CD14-positive monocyte (primary cell): ENCODE results near the gene MINK1. TPM values are rescaled to one million over a fixed set of nuclear protein-coding genes. Genes with fewer than 3 reads are reported as not detected.

Experiments used
- DNase-seq, 3 donors: peaks; one replicate each; pipeline ENCODE4 v3.0.0-alpha.2; 2011 to 2022
- H2AFZ ChIP-seq: 2 replicates; pipeline ENCODE4 v1.6.0; 2012; ENCODE audit warnings: mild to moderate bottlenecking, low read depth, low read length, inconsistent platforms; ENCODE audit not compliant: insufficient read depth, poor library complexity, severe bottlenecking
- H3K27ac ChIP-seq, 2 donors: 1 replicate in 1 of 2; 2 replicates in 1 of 2; pipeline ENCODE4 v1.5.1; 2012 to 2013; ENCODE audit warnings: low read length in 2 of 2, control low read depth in 1 of 2, inconsistent platforms in 1 of 2, low read depth in 1 of 2, mild to moderate bottlenecking in 1 of 2
- H3K27me3 ChIP-seq, 2 donors: one replicate each; pipeline versions ENCODE4 v1.6.0 to v1.6.1; 2011 to 2013; ENCODE audit warnings: low read length in 2 of 2; ENCODE audit not compliant: control insufficient read depth in 2 of 2, insufficient read depth in 2 of 2
- H3K36me3 ChIP-seq, 2 donors: replicated peaks in 1 of 2; 1 replicate in 1 of 2; 2 replicates in 1 of 2; pipeline versions ENCODE4 v1.5.1 to v1.6.1; 2012 to 2013; ENCODE audit warnings: low read length in 2 of 2, control low read depth in 1 of 2, inconsistent platforms in 1 of 2, mild to moderate bottlenecking in 1 of 2; ENCODE audit not compliant: insufficient read depth in 2 of 2, control insufficient read depth in 1 of 2
- H3K4me1 ChIP-seq, 2 donors: 1 replicate in 1 of 2; 2 replicates in 1 of 2; pipeline versions ENCODE4 v1.5.1 to v1.6.1; 2012 to 2013; ENCODE audit warnings: low read length in 2 of 2, control low read depth in 1 of 2, inconsistent platforms in 1 of 2, mild to moderate bottlenecking in 1 of 2, moderate library complexity in 1 of 2; ENCODE audit not compliant: insufficient read depth in 2 of 2, control insufficient read depth in 1 of 2
- H3K4me2 ChIP-seq: replicated peaks from 2 replicates; pipeline ENCODE3; 2012; ENCODE audit warnings: low read length, moderate library complexity, mild to moderate bottlenecking; ENCODE audit not compliant: poor library complexity, severe bottlenecking; ENCODE audit errors: extremely low read depth
- H3K4me3 ChIP-seq, 3 experiments: fragments of 200-600 bp in 1 of 3; sonication (generic) in 1 of 3; replicated peaks in 1 of 3; 1 replicate in 2 of 3; 2 replicates in 1 of 3; pipeline ENCODE4 v1.5.1; 2011 to 2013; ENCODE audit warnings: low read length in 3 of 3, mild to moderate bottlenecking in 3 of 3, control low read depth in 2 of 3, low read depth in 2 of 3, inconsistent platforms in 1 of 3, moderate library complexity in 1 of 3
- H3K79me2 ChIP-seq: 2 replicates; pipeline ENCODE4 v1.6.0; 2012; ENCODE audit warnings: mild to moderate bottlenecking, control low read depth, inconsistent platforms, low read length, moderate library complexity; ENCODE audit not compliant: insufficient read depth
- H3K9ac ChIP-seq: 2 replicates; pipeline ENCODE4 v1.6.0; 2017; ENCODE audit warnings: low read length, mild to moderate bottlenecking; ENCODE audit not compliant: insufficient read depth, poor library complexity, severe bottlenecking
- H3K9me3 ChIP-seq, 2 donors: replicated peaks in 1 of 2; 1 replicate in 1 of 2; 2 replicates in 1 of 2; pipeline versions ENCODE4 v1.5.1 to v1.6.1; 2012 to 2013; ENCODE audit warnings: low read length in 2 of 2, control low read depth in 1 of 2; ENCODE audit not compliant: control insufficient read depth in 1 of 2, insufficient read depth in 1 of 2
- H4K20me1 ChIP-seq: 2 replicates; pipeline ENCODE4 v1.6.0; 2012; ENCODE audit warnings: mild to moderate bottlenecking, low read length, control low read depth, moderate library complexity; ENCODE audit not compliant: insufficient read depth
- H3K27ac Mint-ChIP-seq, 7 donors: one replicate each; pipeline ENCODE4 v1.8.0; 2020; ENCODE audit warnings: mild to moderate bottlenecking in 7 of 7, mixed read lengths in 7 of 7, moderate library complexity in 6 of 7, inconsistent platforms in 2 of 7
- H3K27me3 Mint-ChIP-seq, 3 donors: one replicate each; pipeline ENCODE4 v1.8.0; 2021 to 2022; ENCODE audit warnings: low read depth in 3 of 3, mild to moderate bottlenecking in 3 of 3, mixed read lengths in 3 of 3, moderate library complexity in 3 of 3, inconsistent platforms in 1 of 3
- H3K36me3 Mint-ChIP-seq, 2 donors: one replicate each; pipeline ENCODE4 v1.8.0; 2020; ENCODE audit warnings: mixed read lengths in 2 of 2, inconsistent platforms in 1 of 2, mild to moderate bottlenecking in 1 of 2
- H3K4me1 Mint-ChIP-seq: one replicate; pipeline ENCODE4 v1.8.0; 2020; ENCODE audit warnings: mild to moderate bottlenecking, mixed read lengths
- H3K4me3 Mint-ChIP-seq, 2 donors: one replicate each; pipeline ENCODE4 v1.8.0; 2020; ENCODE audit warnings: mild to moderate bottlenecking in 2 of 2, mixed read lengths in 2 of 2, moderate library complexity in 1 of 2
- H3K9me3 Mint-ChIP-seq, 7 donors: one replicate each; pipeline ENCODE4 v1.8.0; 2020 to 2022; ENCODE audit warnings: mixed read lengths in 7 of 7, mild to moderate bottlenecking in 6 of 7, moderate library complexity in 6 of 7, inconsistent platforms in 2 of 7
- CTCF ChIP-seq: fragments of 200-600 bp; IDR thresholded peaks from one replicate; pipeline ENCODE4 v1.8.0; 2022; ENCODE audit warnings: antibody characterized with exemption, mild to moderate bottlenecking
- WGBS: methylation state at CpG from one replicate; pipeline ENCODE4 v1.1.5; 2013; ENCODE audit warnings: missing lambda C conversion rate; ENCODE audit not compliant: insufficient coverage; 5-methylcytosine and 5-hydroxymethylcytosine counted together
- intact Hi-C, 2 donors: fragments of 100-400 bp; cut with micrococcal nuclease; formaldehyde crosslinking; loops; one replicate each; pipeline versions ENCODE4 v1.15.0 to v1.15.1; 2023
- polyA plus RNA-seq, 3 donors: library from polyadenylated mRNA; depleted of rRNA in 1 of 3; unstranded in 2 of 3; stranded (reverse) in 1 of 3; fragments of 300-500 nt in 2 of 3; fragments of >200 nt in 1 of 3; fragmentation: Illumina TruSeq in 2 of 3; gene quantifications; 1 replicate in 2 of 3; 2 replicates in 1 of 3; pipeline ENCODE4 v1.2.3, GENCODE V29; 2012 to 2021

Gene MINK1
- polyA plus RNA-seq, 3 donors, result 3.2 to 159 (median 7.2) TPM

DNA sequence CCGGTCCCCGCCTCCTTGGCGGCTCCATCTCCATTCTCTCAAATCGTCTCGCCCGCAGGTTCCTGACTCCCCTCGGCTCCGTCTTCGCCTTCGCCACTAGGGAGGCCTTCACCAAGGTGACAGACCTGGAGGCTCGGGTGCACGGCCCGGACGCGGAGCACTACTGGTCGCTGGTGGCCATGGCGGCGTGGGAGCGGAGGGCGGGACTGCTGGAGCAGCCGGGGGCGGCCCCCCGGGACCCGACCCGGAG lies 43.5 kb upstream of the MINK1 start:
- 0% methylated on average over 23 of the region's 25 CpGs for WGBS
- Mint-ChIP-seq H3K27ac (peak overlapping the region; percentile 15 to 84 (median 58)), H3K27me3 (peaks cover 55 to 75% (median 70%) of the 10 kb centered on the region in 3 donors), H3K4me3 (peak overlapping the region; percentile 85 to 89), H3K36me3 (peaks cover 10 to 18% of the 10 kb centered on the region in 2 donors), H3K4me1 (peaks cover 47% of the 10 kb centered on the region), H3K9me3 (peaks cover 0 to 28% (median 6%) of the 10 kb centered on the region in 7 donors)
- Histone ChIP-seq H3K4me1 (peaks cover 40 to 49% of the 10 kb centered on the region in 2 donors), H2AFZ (peak overlapping the region; percentile 59), H3K36me3 (no peaks in the 10 kb centered on the region), H3K79me2 (no peaks in the 10 kb centered on the region), H3K4me2 (peak overlapping the region; percentile 79), H3K4me3 (peak overlapping the region; percentile 45 to 76 (median 49)), H3K9ac (peak overlapping the region; percentile 88), H4K20me1 (peaks cover 3% of the 10 kb centered on the region), H3K27me3 (peaks cover 28 to 57% of the 10 kb centered on the region in 2 donors), H3K9me3 (peaks cover 0 to 11% of the 10 kb centered on the region in 2 donors), H3K27ac (peak overlapping the region; percentile 7 to 91)
- TF ChIP-seq CTCF, result no peak
- intact Hi-C loops, result loop anchor here (2.0 to 5.0 kb wide), 2 partner anchors 21 to 98 kb away; no protein-coding TSS in a partner anchor
- peak in 1 of 3 donors; percentile 5 for DNase-seq

DNA sequence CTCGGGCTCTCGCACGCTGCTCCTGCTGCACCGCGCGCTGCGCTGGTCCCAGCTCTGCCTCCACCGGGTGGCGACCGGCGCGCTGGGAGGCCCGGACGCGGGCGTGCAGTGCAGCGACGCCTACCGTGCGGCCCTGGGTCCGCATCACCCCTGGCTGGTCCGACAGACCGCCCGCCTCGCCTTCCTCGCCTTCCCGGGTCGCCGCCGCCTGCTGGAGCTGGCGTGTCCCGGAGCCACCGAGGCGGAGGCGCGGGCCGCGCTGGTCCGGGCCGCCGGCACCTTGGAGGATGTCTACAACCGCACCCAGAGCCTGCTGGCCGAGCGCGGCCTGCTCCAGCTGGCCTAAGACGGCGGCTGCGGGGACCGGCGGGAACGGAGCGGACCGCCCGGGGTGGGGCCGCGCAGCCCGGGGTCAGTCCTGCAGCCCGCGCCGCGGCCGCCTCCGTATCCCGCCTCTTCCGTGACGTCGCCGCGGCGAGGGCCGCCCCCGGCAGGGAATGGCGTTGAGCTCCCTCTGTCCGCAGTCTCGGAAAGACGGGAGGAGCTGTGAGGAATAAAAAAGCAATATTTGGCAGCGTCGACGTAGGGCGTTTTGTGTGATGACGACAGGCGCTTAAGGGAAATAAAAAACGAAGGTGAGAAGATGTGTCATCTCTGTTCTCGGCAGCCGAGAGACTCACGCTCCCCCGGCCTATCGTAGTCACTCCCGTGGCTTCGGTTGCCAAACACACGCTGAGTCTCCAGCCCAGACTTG lies 43.0 kb upstream of the MINK1 start:
- H3K79me2 ChIP-seq, result no peaks in the 10 kb centered on the region
- H3K27ac ChIP-seq, result peak overlapping the region; percentile 67 to 91
- H3K4me2 ChIP-seq, result peak overlapping the region; percentile 79
- WGBS, result under 1% methylated on average over 89 of the region's 91 CpGs
- H3K9me3 Mint-ChIP-seq, result peaks cover 0 to 24% (median 6%) of the 10 kb centered on the region in 7 donors
- H3K36me3 ChIP-seq, result no peaks in the 10 kb centered on the region
- peaks cover 50 to 70% (median 65%) of the 10 kb centered on the region in 3 donors for H3K27me3 Mint-ChIP-seq
- peak; percentile 90 to 94 (median 92) for DNase-seq
- peaks cover 39 to 48% of the 10 kb centered on the region in 2 donors for H3K4me1 ChIP-seq
- H3K36me3 Mint-ChIP-seq, result peaks cover 10 to 16% of the 10 kb centered on the region in 2 donors
- H3K27ac Mint-ChIP-seq, result peak overlapping the region; percentile 89 to 98 (median 96)
- H3K9me3 ChIP-seq, result peaks cover 0 to 11% of the 10 kb centered on the region in 2 donors
- peak overlapping the region; percentile 85 to 91 for H3K4me3 Mint-ChIP-seq
- H2AFZ ChIP-seq, result peak overlapping the region; percentile 67
- intact Hi-C loops, result loop anchor here (2.0 to 10.0 kb wide), 5 partner anchors 21 to 97 kb away; partner anchors contain the start of genes ARRB2 (in 1 of the 2), CXCL16 (in 1 of the 2) and ZMYND15 (in 1 of the 2)
- peak overlapping the region; percentile 45 to 76 (median 49) for H3K4me3 ChIP-seq
- H4K20me1 ChIP-seq, result peaks cover 3% of the 10 kb centered on the region
- peaks cover 44% of the 10 kb centered on the region for H3K4me1 Mint-ChIP-seq
- H3K27me3 ChIP-seq, result peaks cover 25 to 52% of the 10 kb centered on the region in 2 donors
- H3K9ac ChIP-seq, result peak overlapping the region; percentile 88
- peak; percentile 86 for TF ChIP-seq CTCF
